HUDEP-2 (cell line): Measurements from ENCODE around the gene MAD1L1.

Source experiments
- DNase-seq, 76 experiments: peaks; one replicate each; lab custom pipeline; 2025; ENCODE audit not compliant: unreplicated experiment in 76 of 76; lab: John Stamatoyannopoulos, UW

The MAD1L1 gene

GRCh38 chr7:2258661-2259365 lies 26.1 kb upstream of the MAD1L1 start:
- no peak for DNase-seq

- DNase-seq = no peak
Measured at GRCh38 chr7:2257651-2258050, 24.9 kb upstream of the MAD1L1 start.

- DNase-seq = no peak
Measured at GRCh38 chr7:2257046-2257551, 24.4 kb upstream of the MAD1L1 start.

- no peak for DNase-seq
Measured at GRCh38 chr7:2256306-2257045, 23.7 kb upstream of the MAD1L1 start.

GRCh38 chr7:2255145-2256139 lies 22.7 kb upstream of the MAD1L1 start:
- DNase-seq = no peak

GRCh38 chr7:2254429-2255144 lies 21.8 kb upstream of the MAD1L1 start:
- no peak for DNase-seq

- DNase-seq = no peak
Measured at GRCh38 chr7:2253525-2254244, 20.9 kb upstream of the MAD1L1 start.

- DNase-seq = no peak
Measured at GRCh38 chr7:2253021-2253420, 20.3 kb upstream of the MAD1L1 start.

- no peak for DNase-seq
Measured at GRCh38 chr7:2251841-2252771, 19.4 kb upstream of the MAD1L1 start.

- no peak for DNase-seq
Measured at GRCh38 chr7:2251381-2251780, 18.6 kb upstream of the MAD1L1 start.

- DNase-seq = no peak
Measured at GRCh38 chr7:2249744-2250323, 17.1 kb upstream of the MAD1L1 start.

- peak in 1 of 76 experiments; percentile 6 for DNase-seq
Measured at GRCh38 chr7:2248984-2249694, 16.4 kb upstream of the MAD1L1 start.

- peak in 17 of 76 experiments; percentile 9 to 31 (median 20) for DNase-seq
Measured at GRCh38 chr7:2247141-2247995, 14.6 kb upstream of the MAD1L1 start.

GRCh38 chr7:2245883-2246675 lies 13.3 kb upstream of the MAD1L1 start:
- DNase-seq = peak in 1 of 76 experiments; percentile 14

GRCh38 chr7:2244404-2244995 lies 11.8 kb upstream of the MAD1L1 start:
- no peak for DNase-seq
